ENCODE results near the gene KCNA10.

Gene KCNA10

DNA sequence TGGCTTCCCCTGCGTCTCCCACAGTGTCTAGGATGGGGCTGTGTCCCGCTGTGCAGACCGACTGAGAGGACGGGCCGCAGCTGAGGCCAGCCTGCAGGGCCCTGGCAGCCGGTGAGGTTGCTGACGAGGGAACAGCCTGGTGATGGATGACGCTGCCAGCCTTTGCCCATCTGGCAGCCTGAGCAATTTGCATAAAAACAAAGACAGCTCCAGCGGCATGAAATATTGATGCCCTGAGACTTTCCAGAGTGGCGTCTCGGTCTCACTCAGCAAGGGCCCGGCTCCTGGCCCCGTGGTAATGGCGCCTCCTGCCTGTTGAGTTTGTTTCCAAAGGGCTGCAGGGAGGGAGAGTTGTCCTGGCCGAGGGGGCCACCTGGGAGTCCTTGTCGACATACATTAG lies 19.1 kb upstream of the KCNA10 start:
- Histone ChIP-seq H2BK12ac (ENCODE audit: low read length) (no peak overlapping the region), H2BK120ac (ENCODE audit: insufficient read depth, low read length, poor library complexity) (no peak overlapping the region), H3K9ac (ENCODE audit: low read length) (no peak overlapping the region), H2AK5ac (ENCODE audit: low read length) (no peak overlapping the region), H3K79me2 (ENCODE audit: control insufficient read depth, insufficient read depth, low read length, poor library complexity) (no peaks in the 10 kb centered on the region), H4K8ac (ENCODE audit: low read depth, low read length) (no peak overlapping the region), H3K27ac (ENCODE audit: low read depth, low read length) (no peak overlapping the region), H4K12ac (ENCODE audit: low read depth, low read length) (no peak overlapping the region), H3K18ac (ENCODE audit: low read length) (no peak overlapping the region), H3K27me3 (ENCODE audit: insufficient read depth, low read length) (no peaks in the 10 kb centered on the region), H2BK5ac (ENCODE audit: low read depth, low read length, poor library complexity) (no peak overlapping the region), H3K23ac (ENCODE audit: low read length) (no peak overlapping the region), H4K91ac (ENCODE audit: low read depth, low read length) (no peak overlapping the region), H3K36me3 (ENCODE audit: control insufficient read depth in 1 of 2, insufficient read depth in 2 of 2, low read length in 2 of 2) (no peaks in the 10 kb centered on the region), H3K4me1 (ENCODE audit: control insufficient read depth in 1 of 2, insufficient read depth in 2 of 2, low read length in 2 of 2) (no peaks in the 10 kb centered on the region), H3K4ac (ENCODE audit: low read depth, low read length) (no peak overlapping the region), H3K4me3 (ENCODE audit: low read depth, low read length) (no peak overlapping the region), H3K79me1 (ENCODE audit: low read length) (no peaks in the 10 kb centered on the region), H3K9me3 (ENCODE audit: insufficient read depth, low read depth, low read length) (no peaks in the 10 kb centered on the region), H3K14ac (ENCODE audit: low read length) (no peak overlapping the region), H3K4me2 (ENCODE audit: low read length) (no peak overlapping the region), H2AFZ (ENCODE audit: insufficient read depth, low read length, poor library complexity) (no peak overlapping the region)
- no CpG with 5 or more reads among the region's 16 CpGs for WGBS (ENCODE audit: extremely low coverage, insufficient coverage, insufficient read length)
- DNase-seq, result no peak

DNA sequence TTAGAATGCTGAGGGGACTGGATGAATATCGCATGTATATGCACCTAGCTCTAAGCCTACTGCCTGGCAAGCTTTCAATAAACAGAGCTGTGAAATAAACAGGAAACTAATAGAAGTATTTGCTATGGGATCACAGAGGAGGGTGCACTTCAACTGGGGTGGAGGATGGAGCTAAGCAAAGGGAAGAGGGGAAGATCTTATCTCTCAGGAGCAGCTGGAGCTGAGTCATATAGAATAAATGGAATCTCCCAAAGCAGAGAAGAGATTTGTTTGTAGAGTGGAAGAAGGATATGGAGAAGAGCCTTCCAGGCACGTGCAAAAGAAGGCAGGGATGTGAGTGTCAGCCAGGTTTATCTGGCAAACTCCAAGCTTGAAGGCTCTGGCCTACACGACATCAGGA lies 17.0 kb upstream of the KCNA10 start:
- Histone ChIP-seq H2BK5ac (ENCODE audit: low read depth, low read length, poor library complexity) (no peak overlapping the region), H3K79me2 (ENCODE audit: control insufficient read depth, insufficient read depth, low read length, poor library complexity) (no peaks in the 10 kb centered on the region), H2BK120ac (ENCODE audit: insufficient read depth, low read length, poor library complexity) (no peak overlapping the region), H3K27me3 (ENCODE audit: insufficient read depth, low read length) (no peaks in the 10 kb centered on the region), H3K4me2 (ENCODE audit: low read length) (no peak overlapping the region), H3K27ac (ENCODE audit: low read depth, low read length) (no peak overlapping the region), H2BK12ac (ENCODE audit: low read length) (no peak overlapping the region), H3K23ac (ENCODE audit: low read length) (no peak overlapping the region), H2AFZ (ENCODE audit: insufficient read depth, low read length, poor library complexity) (no peak overlapping the region), H3K4me3 (ENCODE audit: low read depth, low read length) (no peak overlapping the region), H3K4me1 (ENCODE audit: control insufficient read depth in 1 of 2, insufficient read depth in 2 of 2, low read length in 2 of 2) (no peaks in the 10 kb centered on the region), H4K91ac (ENCODE audit: low read depth, low read length) (no peak overlapping the region), H3K4ac (ENCODE audit: low read depth, low read length) (no peak overlapping the region), H3K9me3 (ENCODE audit: insufficient read depth, low read depth, low read length) (no peaks in the 10 kb centered on the region), H3K18ac (ENCODE audit: low read length) (no peak overlapping the region), H3K9ac (ENCODE audit: low read length) (no peak overlapping the region), H3K14ac (ENCODE audit: low read length) (no peak overlapping the region), H3K79me1 (ENCODE audit: low read length) (no peaks in the 10 kb centered on the region), H4K8ac (ENCODE audit: low read depth, low read length) (no peak overlapping the region), H4K12ac (ENCODE audit: low read depth, low read length) (no peak overlapping the region), H2AK5ac (ENCODE audit: low read length) (no peak overlapping the region), H3K36me3 (ENCODE audit: control insufficient read depth in 1 of 2, insufficient read depth in 2 of 2, low read length in 2 of 2) (no peaks in the 10 kb centered on the region)
- no CpG with 5 or more reads among the region's 3 CpGs for whole genome bisulfite sequencing (ENCODE audit: extremely low coverage, insufficient coverage, insufficient read length)
- DNase-seq, result peak in 1 of 2 donors; percentile 16

DNA sequence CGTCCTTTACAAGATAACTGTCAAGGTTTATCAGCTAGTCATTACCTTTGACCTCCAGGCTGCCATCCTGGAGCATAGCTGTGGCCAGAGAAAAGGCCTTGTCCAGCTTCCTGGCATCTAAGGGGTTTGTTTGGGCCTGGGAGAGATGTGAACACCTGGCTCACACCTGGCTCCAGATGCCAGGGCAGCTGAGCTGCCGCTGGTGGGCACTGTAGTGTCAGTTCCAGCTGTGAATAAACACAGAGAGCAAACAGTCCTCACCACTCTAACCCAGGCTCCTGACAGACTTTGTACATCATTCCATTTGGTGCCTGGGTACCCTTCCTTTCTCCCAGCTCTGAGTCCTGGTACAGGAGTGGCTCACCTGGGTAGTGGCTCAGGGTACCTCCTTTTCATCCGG lies 14.3 kb upstream of the KCNA10 start:
- Histone ChIP-seq H3K9ac (ENCODE audit: low read length) (no peak overlapping the region), H2BK120ac (ENCODE audit: insufficient read depth, low read length, poor library complexity) (no peak overlapping the region), H2BK12ac (ENCODE audit: low read length) (no peak overlapping the region), H2AK5ac (ENCODE audit: low read length) (no peak overlapping the region), H3K27ac (ENCODE audit: low read depth, low read length) (no peak overlapping the region), H4K91ac (ENCODE audit: low read depth, low read length) (no peak overlapping the region), H3K4me3 (ENCODE audit: low read depth, low read length) (no peak overlapping the region), H3K18ac (ENCODE audit: low read length) (no peak overlapping the region), H3K4me2 (ENCODE audit: low read length) (no peak overlapping the region), H3K4me1 (ENCODE audit: control insufficient read depth in 1 of 2, insufficient read depth in 2 of 2, low read length in 2 of 2) (no peaks in the 10 kb centered on the region), H3K4ac (ENCODE audit: low read depth, low read length) (no peak overlapping the region), H2AFZ (ENCODE audit: insufficient read depth, low read length, poor library complexity) (no peak overlapping the region), H4K12ac (ENCODE audit: low read depth, low read length) (no peak overlapping the region), H3K14ac (ENCODE audit: low read length) (no peak overlapping the region), H2BK5ac (ENCODE audit: low read depth, low read length, poor library complexity) (no peak overlapping the region), H3K79me1 (ENCODE audit: low read length) (no peaks in the 10 kb centered on the region), H3K36me3 (ENCODE audit: control insufficient read depth in 1 of 2, insufficient read depth in 2 of 2, low read length in 2 of 2) (no peaks in the 10 kb centered on the region), H3K9me3 (ENCODE audit: insufficient read depth, low read depth, low read length) (no peaks in the 10 kb centered on the region), H3K23ac (ENCODE audit: low read length) (no peak overlapping the region), H3K27me3 (ENCODE audit: insufficient read depth, low read length) (no peaks in the 10 kb centered on the region), H3K79me2 (ENCODE audit: control insufficient read depth, insufficient read depth, low read length, poor library complexity) (no peaks in the 10 kb centered on the region), H4K8ac (ENCODE audit: low read depth, low read length) (no peak overlapping the region)
- no peak for DNase-seq
- no CpG with 5 or more reads among the region's 3 CpGs for WGBS (ENCODE audit: extremely low coverage, insufficient coverage, insufficient read length)

DNA sequence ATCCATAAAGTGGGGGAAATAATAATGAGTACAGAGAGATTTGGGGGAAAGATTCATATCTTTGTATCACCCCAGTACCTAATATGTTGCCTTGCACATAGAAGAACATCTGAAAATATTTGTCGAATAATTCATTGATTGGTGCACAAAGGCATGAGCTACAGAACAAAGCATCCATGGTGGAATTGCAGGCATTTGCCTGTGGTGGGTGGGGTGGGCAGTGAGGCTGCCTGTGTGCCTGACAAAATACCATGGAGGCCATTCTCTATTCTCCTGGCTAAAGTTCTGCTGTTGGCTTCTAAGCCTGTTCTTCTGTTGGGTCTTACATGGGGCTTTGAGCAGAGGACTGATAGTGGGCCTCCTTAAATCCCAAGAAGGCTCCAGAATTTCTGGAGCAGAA lies 10.0 kb upstream of the KCNA10 start:
- Histone ChIP-seq H3K4ac (ENCODE audit: low read depth, low read length) (no peak overlapping the region), H3K4me2 (ENCODE audit: low read length) (no peak overlapping the region), H3K9ac (ENCODE audit: low read length) (no peak overlapping the region), H3K4me1 (ENCODE audit: control insufficient read depth in 1 of 2, insufficient read depth in 2 of 2, low read length in 2 of 2) (no peaks in the 10 kb centered on the region), H3K27ac (ENCODE audit: low read depth, low read length) (no peak overlapping the region), H3K27me3 (ENCODE audit: insufficient read depth, low read length) (no peaks in the 10 kb centered on the region), H4K8ac (ENCODE audit: low read depth, low read length) (no peak overlapping the region), H2AFZ (ENCODE audit: insufficient read depth, low read length, poor library complexity) (no peak overlapping the region), H3K14ac (ENCODE audit: low read length) (no peak overlapping the region), H2BK120ac (ENCODE audit: insufficient read depth, low read length, poor library complexity) (no peak overlapping the region), H2BK12ac (ENCODE audit: low read length) (no peak overlapping the region), H3K9me3 (ENCODE audit: insufficient read depth, low read depth, low read length) (no peaks in the 10 kb centered on the region), H3K18ac (ENCODE audit: low read length) (no peak overlapping the region), H4K12ac (ENCODE audit: low read depth, low read length) (no peak overlapping the region), H3K4me3 (ENCODE audit: low read depth, low read length) (no peak overlapping the region), H3K79me1 (ENCODE audit: low read length) (no peaks in the 10 kb centered on the region), H3K79me2 (ENCODE audit: control insufficient read depth, insufficient read depth, low read length, poor library complexity) (no peaks in the 10 kb centered on the region), H2AK5ac (ENCODE audit: low read length) (no peak overlapping the region), H3K36me3 (ENCODE audit: control insufficient read depth in 1 of 2, insufficient read depth in 2 of 2, low read length in 2 of 2) (no peaks in the 10 kb centered on the region), H2BK5ac (ENCODE audit: low read depth, low read length, poor library complexity) (no peak overlapping the region), H3K23ac (ENCODE audit: low read length) (no peak overlapping the region), H4K91ac (ENCODE audit: low read depth, low read length) (no peak overlapping the region)
- DNase-seq, result peak in 1 of 2 donors; percentile 40
- no CpG with 5 or more reads among the region's 1 CpG for WGBS (ENCODE audit: extremely low coverage, insufficient coverage, insufficient read length)

All from trophoblast cell (in vitro differentiated cells and primary cell).